ES-I3 (cell line): ENCODE data around the gene IFITM5.
"Not testable (repeated sequence)": the region's sequence is repeated elsewhere in the genome, so short reads cannot be mapped to it uniquely, and the experiment has no call there.

Source experiments
- H3K36me3 ChIP-seq: 2 replicates; pipeline ENCODE4 v1.6.1; 2013; ENCODE audit warnings: mild to moderate bottlenecking, low read length, control low read depth, moderate library complexity; ENCODE audit not compliant: insufficient read depth
- H3K4me1 ChIP-seq: 2 replicates; pipeline ENCODE4 v1.6.1; 2013; ENCODE audit warnings: mild to moderate bottlenecking, control low read depth, low read length; ENCODE audit not compliant: insufficient read depth
- H3K9ac ChIP-seq: 2 replicates; pipeline ENCODE4 v1.6.1; 2013; ENCODE audit warnings: low read depth, mild to moderate bottlenecking, low read length, moderate library complexity
- H3K9me3 ChIP-seq: 2 replicates; pipeline ENCODE4 v1.6.1; 2013; ENCODE audit warnings: mild to moderate bottlenecking, low read length, moderate library complexity; ENCODE audit not compliant: control insufficient read depth, insufficient read depth

IFITM5 gene

DNA sequence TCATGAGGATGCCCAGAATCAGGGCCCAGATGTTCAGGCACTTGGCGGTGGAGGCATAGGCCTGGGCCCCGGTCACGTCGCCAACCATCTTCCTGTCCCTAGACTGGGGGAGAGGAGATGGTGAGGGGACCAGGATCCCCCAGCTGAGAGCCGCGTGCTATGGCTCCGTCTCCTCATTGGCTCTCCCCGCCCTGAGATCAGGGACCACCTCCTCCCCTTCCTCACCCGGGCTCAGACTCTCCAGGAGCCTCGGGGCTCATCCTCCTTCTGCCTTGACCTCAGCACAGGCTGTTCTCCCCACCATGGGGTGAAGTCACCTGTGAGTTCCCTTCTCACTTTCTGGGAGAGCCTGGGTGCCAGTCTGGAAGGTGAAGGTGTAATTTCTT lies 20.6 kb upstream of the IFITM5 start:
- H3K9me3 ChIP-seq, H3K36me3 ChIP-seq: not testable (repeated sequence)
- H3K4me1 ChIP-seq, result peaks cover 15% of the 10 kb centered on the region
- peak overlapping the region; percentile 79 for H3K9ac ChIP-seq

DNA sequence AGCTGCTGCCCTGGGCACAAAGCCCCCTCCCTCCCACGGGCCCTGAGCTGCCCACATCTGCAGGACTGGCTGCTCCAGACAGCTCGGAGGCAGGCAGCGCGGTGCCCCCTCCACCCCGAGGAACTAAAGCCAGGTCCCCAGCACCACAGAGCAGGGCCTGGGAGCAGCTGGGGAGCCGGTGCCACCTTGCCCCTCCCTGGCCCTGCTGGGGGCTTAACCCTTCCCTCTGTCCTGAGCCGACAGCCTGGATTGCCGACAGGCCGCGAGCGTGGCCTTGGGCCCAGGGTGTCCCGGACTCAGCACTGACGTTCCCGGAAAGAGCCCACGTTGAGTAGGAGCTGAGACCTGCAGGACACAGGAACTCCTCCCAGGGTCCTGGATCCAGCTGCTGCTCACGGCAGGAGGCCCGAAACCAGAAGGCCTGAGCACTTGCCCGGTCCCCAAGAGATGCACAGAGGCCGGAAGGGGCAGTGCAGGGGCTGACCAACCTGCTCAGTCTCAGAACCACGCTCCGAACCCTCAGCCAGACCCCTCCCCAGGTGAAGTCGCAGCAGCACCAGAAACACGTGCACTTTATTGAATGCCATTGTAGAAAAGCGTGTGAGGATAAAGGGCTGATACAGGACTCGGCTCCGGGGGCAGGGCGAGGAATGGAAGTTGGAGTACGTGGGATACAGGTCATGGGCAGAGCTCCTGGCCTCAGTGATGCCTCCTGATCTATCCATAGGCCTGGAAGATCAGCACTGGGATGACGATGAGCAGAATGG lies 20.0 kb upstream of the IFITM5 start:
- H3K4me1 ChIP-seq, H3K36me3 ChIP-seq, H3K9me3 ChIP-seq: not testable (repeated sequence)
- H3K9ac ChIP-seq, result peak overlapping the region; percentile 79

GRCh38 chr11:318405-319120 lies 19.2 kb upstream of the IFITM5 start:
- not testable (repeated sequence) for H3K9me3 ChIP-seq, H3K4me1 ChIP-seq, H3K36me3 ChIP-seq
- peak overlapping the region; percentile 44; the same call in 1 of the 2 replicates for H3K9ac ChIP-seq

DNA sequence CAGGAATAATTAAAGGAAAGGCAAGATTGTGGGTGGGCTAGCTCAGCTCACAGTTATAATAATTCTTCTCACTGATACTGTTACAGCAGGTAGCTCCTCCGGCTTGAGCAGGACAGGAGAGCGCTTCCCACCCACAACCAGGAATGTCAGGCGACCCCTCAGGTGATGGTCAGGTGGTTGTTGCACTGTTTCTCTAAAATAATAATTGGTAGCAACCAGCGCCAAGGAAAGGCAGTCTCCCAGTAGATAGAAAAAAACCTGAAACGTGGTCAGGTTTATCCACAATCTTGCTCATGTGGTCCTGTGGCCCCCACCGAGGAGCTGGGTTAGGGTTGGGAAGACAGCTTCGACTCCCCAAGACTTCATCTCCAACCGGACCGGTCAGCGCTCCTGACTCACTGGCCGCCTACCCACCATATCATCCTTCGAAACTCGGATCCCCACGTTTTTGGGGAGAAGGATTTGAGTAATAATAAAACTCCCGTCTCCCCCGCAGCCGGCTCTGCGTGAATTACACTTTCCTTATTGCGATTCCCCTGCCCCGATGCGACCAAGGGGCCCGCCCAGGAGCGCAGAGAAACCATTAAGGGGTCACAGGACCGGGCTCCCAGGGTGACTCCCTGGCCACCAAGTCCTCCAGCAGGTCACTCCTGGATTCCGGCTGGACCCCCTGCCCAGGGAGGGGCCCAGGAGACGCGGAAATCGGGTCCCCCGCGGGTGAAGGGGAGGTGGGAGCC lies 18.5 kb upstream of the IFITM5 start:
- Histone ChIP-seq H3K4me1 (peaks cover 14% of the 10 kb centered on the region), H3K9ac (peak overlapping the region; percentile 73)
- not testable (repeated sequence) for H3K9me3 ChIP-seq, H3K36me3 ChIP-seq

DNA sequence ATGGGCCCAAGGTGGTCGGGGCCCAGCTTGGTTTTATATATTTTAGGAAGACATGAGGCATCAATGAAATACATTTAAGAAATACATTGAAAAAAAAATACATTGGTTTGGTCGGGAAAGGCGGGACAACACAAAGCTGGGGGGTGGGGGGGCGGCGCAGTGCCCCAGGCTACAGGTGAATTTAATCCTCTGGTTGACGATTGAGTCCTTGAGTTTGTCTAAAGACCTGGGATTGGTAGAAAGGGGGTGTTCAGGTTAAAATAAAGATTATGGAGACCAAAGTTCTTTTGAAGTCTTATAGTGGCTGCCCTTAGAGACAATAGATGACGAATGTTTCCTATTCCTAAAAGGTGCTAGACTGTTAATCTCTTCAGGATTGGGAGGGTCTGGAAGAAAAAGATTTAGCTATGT lies 17.6 kb upstream of the IFITM5 start:
- Histone ChIP-seq H3K36me3 (no peaks in the 10 kb centered on the region; the same call in 1 of the 2 replicates), H3K9ac (peak overlapping the region; percentile 73), H3K9me3 (no peaks in the 10 kb centered on the region), H3K4me1 (peaks cover 23% of the 10 kb centered on the region)

- H3K4me1 ChIP-seq, result peaks cover 24% of the 10 kb centered on the region
- H3K9me3 ChIP-seq, result no peaks in the 10 kb centered on the region
- H3K36me3 ChIP-seq, result no peaks in the 10 kb centered on the region; the same call in 1 of the 2 replicates
- H3K9ac ChIP-seq, result peak overlapping the region; percentile 73
Measured at GRCh38 chr11:316031-316701, 16.8 kb upstream of the IFITM5 start.

GRCh38 chr11:315516-315994 lies 16.2 kb upstream of the IFITM5 start:
- H3K36me3 ChIP-seq, result no peaks in the 10 kb centered on the region; the same call in 1 of the 2 replicates
- peak overlapping the region; percentile 73 for H3K9ac ChIP-seq
- H3K4me1 ChIP-seq, result peaks cover 24% of the 10 kb centered on the region
- H3K9me3 ChIP-seq, result no peaks in the 10 kb centered on the region

DNA sequence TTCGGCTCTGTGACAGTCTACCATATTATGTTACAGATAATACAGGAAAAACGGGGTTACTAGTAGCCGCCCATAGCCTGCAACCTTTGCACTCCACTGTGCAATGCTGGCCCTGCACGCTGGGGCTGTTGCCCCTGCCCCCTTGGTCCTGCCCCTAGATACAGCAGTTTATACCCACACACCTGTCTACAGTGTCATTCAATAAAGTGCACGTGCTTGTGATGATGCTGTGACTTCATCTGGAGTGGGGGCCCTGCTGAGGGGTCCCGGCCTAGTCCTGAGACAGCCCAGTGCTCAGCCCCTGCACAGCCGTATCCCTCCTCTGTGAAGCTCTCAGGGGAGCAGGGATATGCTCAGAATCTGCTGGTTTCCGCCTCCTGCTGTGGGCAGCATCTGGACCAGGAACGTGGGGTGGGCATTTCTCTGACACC lies 15.7 kb upstream of the IFITM5 start:
- peaks cover 24% of the 10 kb centered on the region for H3K4me1 ChIP-seq
- peak overlapping the region; percentile 73 for H3K9ac ChIP-seq
- H3K9me3 ChIP-seq, result no peaks in the 10 kb centered on the region
- no peaks in the 10 kb centered on the region; the same call in 1 of the 2 replicates for H3K36me3 ChIP-seq

DNA sequence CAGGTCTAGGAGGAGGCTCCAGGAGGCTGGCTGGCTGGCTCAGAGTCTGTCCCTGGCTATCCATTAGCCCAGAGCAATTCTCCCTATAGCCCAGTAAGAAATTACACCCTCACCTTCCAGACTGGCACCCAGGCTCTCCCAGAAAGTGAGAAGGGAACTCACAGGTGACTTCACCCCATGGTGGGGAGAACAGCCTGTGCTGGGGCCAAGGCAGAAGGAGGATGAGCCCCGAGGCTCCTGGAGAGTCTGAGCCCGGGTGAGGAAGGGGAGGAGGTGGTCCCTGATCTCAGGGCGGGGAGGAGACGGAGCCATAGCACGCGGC lies 15.2 kb upstream of the IFITM5 start:
- not testable (repeated sequence) for H3K36me3 ChIP-seq, H3K9me3 ChIP-seq
- peaks cover 30% of the 10 kb centered on the region for H3K4me1 ChIP-seq
- H3K9ac ChIP-seq, result peak overlapping the region; percentile 73

DNA sequence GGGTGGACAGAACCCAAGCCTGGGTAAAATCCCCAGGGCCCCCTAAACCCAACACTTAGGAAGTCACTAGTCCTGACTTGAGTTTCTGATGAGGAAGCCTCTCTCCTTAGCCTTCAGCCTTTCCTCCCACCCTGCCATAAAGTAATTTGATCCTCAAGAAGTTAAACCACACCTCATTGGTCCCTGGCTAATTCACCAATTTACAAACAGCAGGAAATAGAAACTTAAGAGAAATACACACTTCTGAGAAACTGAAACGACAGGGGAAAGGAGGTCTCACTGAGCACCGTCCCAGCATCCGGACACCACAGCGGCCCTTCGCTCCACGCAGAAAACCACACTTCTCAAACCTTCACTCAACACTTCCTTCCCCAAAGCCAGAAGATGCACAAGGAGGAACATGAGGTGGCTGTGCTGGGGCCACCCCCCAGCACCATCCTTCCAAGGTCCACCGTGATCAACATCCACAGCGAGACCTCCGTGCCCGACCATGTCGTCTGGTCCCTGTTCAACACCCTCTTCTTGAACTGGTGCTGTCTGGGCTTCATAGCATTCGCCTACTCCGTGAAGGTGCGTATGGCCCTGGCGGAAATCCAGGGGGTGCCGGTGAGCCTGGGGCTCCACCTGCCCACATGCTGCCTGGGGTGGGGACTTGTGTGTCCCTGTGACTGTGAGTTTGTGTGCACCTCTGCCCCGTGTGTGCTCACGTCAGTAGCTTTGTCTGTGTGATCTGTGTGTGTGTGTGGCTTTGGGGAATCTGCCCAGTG lies 14.6 kb upstream of the IFITM5 start, which contains the start of gene IFITM1:
TSS of gene IFITM1 (plus strand) at position 254 of the 767 bp plus-strand sequence. CDS start at position 385, 131 bp downstream.
- no peaks in the 10 kb centered on the region for H3K9me3 ChIP-seq
- peaks cover 33% of the 10 kb centered on the region for H3K4me1 ChIP-seq
- peak within 1 kb of the TSS; percentile 73 for H3K9ac ChIP-seq
- H3K36me3 ChIP-seq, result no peaks in the 10 kb centered on the region

GRCh38 chr11:313304-313786 lies 14.0 kb upstream of the IFITM5 start:
- H3K4me1 ChIP-seq, result peaks cover 33% of the 10 kb centered on the region
- peak overlapping the region; percentile 73 for H3K9ac ChIP-seq
- no peaks in the 10 kb centered on the region for H3K36me3 ChIP-seq
- no peaks in the 10 kb centered on the region for H3K9me3 ChIP-seq

- H3K9me3 ChIP-seq, result no peaks in the 10 kb centered on the region
- H3K4me1 ChIP-seq, result peaks cover 30% of the 10 kb centered on the region
- H3K36me3 ChIP-seq, result no peaks in the 10 kb centered on the region
- H3K9ac ChIP-seq, result peak overlapping the region; percentile 31; the same call in 1 of the 2 replicates
Measured at GRCh38 chr11:312092-312816, 12.9 kb upstream of the IFITM5 start.
